A549 (cell line): ENCODE data around the gene AP2A2.

Source experiments
- BHLHE40 ChIP-seq: IDR thresholded peaks from 2 replicates; pipeline ENCODE4 v1.6.1; 2012; ENCODE audit warnings: low read depth, low read length, inconsistent platforms
- TF ChIP-seq, protein P1 (sequence below): fragments of >200 bp; sonication (Bioruptor Twin); formaldehyde crosslinking; IDR thresholded peaks from 3 replicates; pipeline ENCODE4 v1.6.1; 2016
- TF ChIP-seq, protein P2 (sequence below): fragments of 150-350 bp; IDR thresholded peaks from 2 replicates; pipeline ENCODE4 v1.6.1; 2014; ENCODE audit warnings: low read depth, mild to moderate bottlenecking, low read length
- TF ChIP-seq, protein P3 (sequence below): fragments of >200 bp; sonication (Bioruptor Twin); formaldehyde crosslinking; IDR thresholded peaks from 3 replicates; pipeline ENCODE4 v1.5.1; 2016
- TF ChIP-seq, protein P4 (sequence below): IDR thresholded peaks from 2 replicates; pipeline ENCODE4 v1.6.1; 2012

DNA sequence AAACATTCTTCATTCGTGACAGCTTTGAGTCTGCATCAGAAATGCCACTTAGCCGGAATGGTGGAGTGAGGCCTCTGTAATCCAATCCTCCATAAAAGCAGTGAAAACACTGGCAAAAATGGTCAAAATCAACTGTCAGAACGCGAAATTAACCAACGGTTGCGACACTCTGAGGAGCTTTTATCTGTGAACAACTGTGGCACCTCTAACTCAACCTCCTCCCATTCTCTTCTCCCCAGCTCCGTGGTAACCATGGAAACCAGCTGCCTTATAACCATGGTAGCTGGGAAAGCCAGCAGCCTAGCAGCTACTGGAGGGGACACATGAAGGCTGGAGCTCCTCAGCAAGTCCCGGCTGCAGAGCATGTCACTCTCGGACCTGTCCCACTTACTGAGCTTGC lies 20.3 kb downstream of the AP2A2 start:
- TF ChIP-seq, protein P1, sequence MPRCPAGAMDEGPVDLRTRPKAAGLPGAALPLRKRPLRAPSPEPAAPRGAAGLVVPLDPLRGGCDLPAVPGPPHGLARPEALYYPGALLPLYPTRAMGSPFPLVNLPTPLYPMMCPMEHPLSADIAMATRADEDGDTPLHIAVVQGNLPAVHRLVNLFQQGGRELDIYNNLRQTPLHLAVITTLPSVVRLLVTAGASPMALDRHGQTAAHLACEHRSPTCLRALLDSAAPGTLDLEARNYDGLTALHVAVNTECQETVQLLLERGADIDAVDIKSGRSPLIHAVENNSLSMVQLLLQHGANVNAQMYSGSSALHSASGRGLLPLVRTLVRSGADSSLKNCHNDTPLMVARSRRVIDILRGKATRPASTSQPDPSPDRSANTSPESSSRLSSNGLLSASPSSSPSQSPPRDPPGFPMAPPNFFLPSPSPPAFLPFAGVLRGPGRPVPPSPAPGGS = no peak
- TF ChIP-seq, protein P2, sequence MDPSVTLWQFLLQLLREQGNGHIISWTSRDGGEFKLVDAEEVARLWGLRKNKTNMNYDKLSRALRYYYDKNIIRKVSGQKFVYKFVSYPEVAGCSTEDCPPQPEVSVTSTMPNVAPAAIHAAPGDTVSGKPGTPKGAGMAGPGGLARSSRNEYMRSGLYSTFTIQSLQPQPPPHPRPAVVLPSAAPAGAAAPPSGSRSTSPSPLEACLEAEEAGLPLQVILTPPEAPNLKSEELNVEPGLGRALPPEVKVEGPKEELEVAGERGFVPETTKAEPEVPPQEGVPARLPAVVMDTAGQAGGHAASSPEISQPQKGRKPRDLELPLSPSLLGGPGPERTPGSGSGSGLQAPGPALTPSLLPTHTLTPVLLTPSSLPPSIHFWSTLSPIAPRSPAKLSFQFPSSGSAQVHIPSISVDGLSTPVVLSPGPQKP = no peak
- TF ChIP-seq, protein P3, sequence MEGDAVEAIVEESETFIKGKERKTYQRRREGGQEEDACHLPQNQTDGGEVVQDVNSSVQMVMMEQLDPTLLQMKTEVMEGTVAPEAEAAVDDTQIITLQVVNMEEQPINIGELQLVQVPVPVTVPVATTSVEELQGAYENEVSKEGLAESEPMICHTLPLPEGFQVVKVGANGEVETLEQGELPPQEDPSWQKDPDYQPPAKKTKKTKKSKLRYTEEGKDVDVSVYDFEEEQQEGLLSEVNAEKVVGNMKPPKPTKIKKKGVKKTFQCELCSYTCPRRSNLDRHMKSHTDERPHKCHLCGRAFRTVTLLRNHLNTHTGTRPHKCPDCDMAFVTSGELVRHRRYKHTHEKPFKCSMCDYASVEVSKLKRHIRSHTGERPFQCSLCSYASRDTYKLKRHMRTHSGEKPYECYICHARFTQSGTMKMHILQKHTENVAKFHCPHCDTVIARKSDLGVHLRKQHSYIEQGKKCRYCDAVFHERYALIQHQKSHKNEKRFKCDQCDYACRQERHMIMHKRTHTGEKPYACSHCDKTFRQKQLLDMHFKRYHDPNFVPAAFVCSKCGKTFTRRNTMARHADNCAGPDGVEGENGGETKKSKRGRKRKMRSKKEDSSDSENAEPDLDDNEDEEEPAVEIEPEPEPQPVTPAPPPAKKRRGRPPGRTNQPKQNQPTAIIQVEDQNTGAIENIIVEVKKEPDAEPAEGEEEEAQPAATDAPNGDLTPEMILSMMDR = no peak
- TF ChIP-seq, protein P4, sequence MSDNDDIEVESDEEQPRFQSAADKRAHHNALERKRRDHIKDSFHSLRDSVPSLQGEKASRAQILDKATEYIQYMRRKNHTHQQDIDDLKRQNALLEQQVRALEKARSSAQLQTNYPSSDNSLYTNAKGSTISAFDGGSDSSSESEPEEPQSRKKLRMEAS = no peak
- TF ChIP-seq BHLHE40 = no peak
